HG03025 (cell line): Measurements from ENCODE around the gene MYBPC2.

Source experiments
- ATAC-seq: cut with Tn5 transposase; IDR thresholded peaks from one replicate; pipeline ENCODE4 v1.9.1; 2021; ENCODE audit warnings: mild to moderate bottlenecking, moderate library complexity; ENCODE audit not compliant: unreplicated experiment, low FRiP score

The MYBPC2 gene

GRCh38 chr19:50512999-50513745 is 80.5 kb downstream of the MYBPC2 start:
- ATAC-seq: no peak

- ATAC-seq: no peak
Measured at GRCh38 chr19:50513746-50514345, 81.2 kb downstream of the MYBPC2 start, which contains the start of gene ASPDH. Gene ASPDH, minus strand, starts transcription at chr19:50513913. Its CDS starts 90 bp downstream, at chr19:50513823.

- no peak for ATAC-seq
Measured at GRCh38 chr19:50514346-50515167, 81.9 kb downstream of the MYBPC2 start.

GRCh38 chr19:50515168-50515561 is 82.5 kb downstream of the MYBPC2 start:
- no peak for ATAC-seq
